K562 (cell line): ENCODE data around the gene STK4. TPM values are rescaled to one million over a fixed set of nuclear protein-coding genes. Genes with fewer than 3 reads are reported as not detected.
A peak's percentile ranks its signal among the peaks of the same experiment; 100 is the strongest.

Source experiments
- ATAC-seq: fragments of 200-7000 bp; cut with Tn5 transposase; 3 replicates; pipeline ENCODE4 v1.9.1; 2020; ENCODE audit warnings: moderate library complexity
- BruUV-seq: library from RNA; stranded (reverse); fragments of 400-500 nt; replicated peaks from 2 replicates; lab custom pipeline; 2021; lab: Mats Ljungman, UMichigan
- CTCF ChIA-PET: fragments of 300-600 bp; formaldehyde crosslinking; extraction: SDS; loops from one replicate; lab custom pipeline; 2021; ENCODE audit warnings: low intra/inter-chr PET ratio; lab: Yijun Ruan, JAX
- POLR2A ChIA-PET: fragments of 300-600, 350-650 bp; sonication (Branson Sonifier 250); formaldehyde crosslinking; extraction: SDS; loops from one replicate; lab custom pipeline; 2021; ENCODE audit warnings: antibody characterized with exemption, inconsistent platforms; lab: Yijun Ruan, JAX
- DNase-seq, 4 experiments: peaks; one replicate each; pipeline versions ENCODE4 v3.0.0 to v3.0.0-alpha.2; 2011 to 2018; ENCODE audit warnings: low spot score in 3 of 4, mixed read lengths in 3 of 4; ENCODE audit errors: extremely low read depth in 1 of 4
- FAIRE-seq: peaks from 2 replicates; lab custom pipeline; 2011; peaks lifted over from hg19 to GRCh38; lab: Jason Lieb, UNC
- H2AFZ ChIP-seq: 2 replicates; pipeline ENCODE4 v1.6.0; 2011; ENCODE audit warnings: low read depth, low read length, control low read depth, inconsistent platforms
- H3K27ac ChIP-seq: fragments of 200-600 bp; 3 replicates; pipeline ENCODE4 v1.8.0; 2011; ENCODE audit warnings: low read depth, mild to moderate bottlenecking, control low read depth, inconsistent platforms, low read length, moderate library complexity, mixed read lengths; ENCODE audit errors: extremely low read depth
- H3K27me3 ChIP-seq, 2 experiments: fragments of 300-600 bp in 1 of 2; 2 replicates in 1 of 2; 3 replicates in 1 of 2; pipeline versions ENCODE4 v1.6.0 to v1.8.0; 2011; ENCODE audit warnings: inconsistent platforms in 2 of 2, low read length in 2 of 2, mild to moderate bottlenecking in 1 of 2, mixed read lengths in 1 of 2, moderate library complexity in 1 of 2; ENCODE audit not compliant: control insufficient read depth in 2 of 2, insufficient read depth in 2 of 2
- H3K36me3 ChIP-seq: fragments of 300-600 bp; 3 replicates; pipeline ENCODE4 v1.8.0; 2011; ENCODE audit warnings: mild to moderate bottlenecking, low read length, inconsistent platforms; ENCODE audit not compliant: control insufficient read depth, insufficient read depth
- H3K4me1 ChIP-seq, 2 experiments: fragments of 200-600 bp in 1 of 2; replicated peaks in 1 of 2; 2 replicates in 1 of 2; 3 replicates in 1 of 2; pipeline versions ENCODE4 v1.5.1 to v1.8.0; 2011; ENCODE audit warnings: inconsistent platforms in 2 of 2, low read length in 2 of 2, mild to moderate bottlenecking in 1 of 2, mixed read lengths in 1 of 2, moderate library complexity in 1 of 2; ENCODE audit not compliant: control insufficient read depth in 2 of 2, insufficient read depth in 2 of 2
- H3K4me2 ChIP-seq: 2 replicates; pipeline ENCODE4 v1.6.1; 2011; ENCODE audit warnings: low read length, control low read depth, inconsistent platforms, mixed read lengths; ENCODE audit not compliant: insufficient read depth
- H3K4me3 ChIP-seq: fragments of 200-600 bp; sonication (generic), shearing (Covaris generic); 2 replicates; pipeline ENCODE4 v1.5.1; 2016; ENCODE audit warnings: control low read depth, inconsistent platforms
- H3K79me2 ChIP-seq: fragments of 200-600 bp; 3 replicates; pipeline ENCODE4 v1.8.0; 2011; ENCODE audit warnings: low read length, inconsistent platforms; ENCODE audit not compliant: control insufficient read depth, insufficient read depth
- H3K9ac ChIP-seq, 2 experiments: 2 replicates each; pipeline versions ENCODE4 v1.6.0 to v1.6.1; 2011; ENCODE audit warnings: low read depth in 2 of 2, low read length in 2 of 2, control low read depth in 1 of 2, inconsistent platforms in 1 of 2, mild to moderate bottlenecking in 1 of 2, mixed read lengths in 1 of 2; ENCODE audit not compliant: insufficient read depth in 1 of 2
- H3K9me1 ChIP-seq: one replicate; pipeline ENCODE4 v1.6.0; 2011; ENCODE audit warnings: inconsistent platforms, mild to moderate bottlenecking, low read length, moderate library complexity; ENCODE audit not compliant: control insufficient read depth, insufficient read depth
- H3K9me3 ChIP-seq: replicated peaks from 2 replicates; pipeline ENCODE4 v1.5.1; 2011; ENCODE audit warnings: low read depth, low read length, inconsistent platforms; ENCODE audit not compliant: control insufficient read depth, insufficient read depth
- H4K20me1 ChIP-seq: replicated peaks from 2 replicates; pipeline ENCODE4 v1.6.1; 2011; ENCODE audit warnings: low read length, inconsistent platforms, mixed read lengths; ENCODE audit not compliant: control insufficient read depth, insufficient read depth
- ATF7 ChIP-seq: fragments of 450-650 bp; IDR thresholded peaks from 2 replicates; pipeline ENCODE4 v1.7.1; 2014; ENCODE audit warnings: mild to moderate bottlenecking, moderate library complexity
- CEBPB ChIP-seq: fragments of 450-650 bp; IDR thresholded peaks from 2 replicates; pipeline ENCODE4 v1.6.1; 2016; ENCODE audit warnings: missing genetic modification characterization, missing compliant biosample characterization
- ETS2 ChIP-seq: IDR thresholded peaks from 2 replicates; pipeline ENCODE4 v1.6.1; 2016; ENCODE audit warnings: borderline replicate concordance, missing genetic modification characterization, mild to moderate bottlenecking, moderate library complexity, missing compliant biosample characterization; ENCODE audit not compliant: poor library complexity, severe bottlenecking
- FOXK2 ChIP-seq, 2 experiments: fragments of 450-650 bp; IDR thresholded peaks in 1 of 2; conservative IDR thresholded peaks in 1 of 2; 2 replicates each; pipeline ENCODE4 v1.6.1; 2016; ENCODE audit warnings: low read depth in 2 of 2, mild to moderate bottlenecking in 1 of 2
- KDM4B ChIP-seq, 2 experiments: fragments of 450-650 bp in 1 of 2; sonication (generic) in 1 of 2; IDR thresholded peaks; 2 replicates each; pipeline ENCODE4 v1.6.1; 2016 to 2017; ENCODE audit warnings: borderline replicate concordance in 2 of 2, antibody characterized with exemption in 1 of 2, low read depth in 1 of 2, mild to moderate bottlenecking in 1 of 2
- NFE2 ChIP-seq: IDR thresholded peaks from 2 replicates; pipeline ENCODE4 v1.6.1; 2014; ENCODE audit warnings: antibody characterized with exemption, low read depth
- PTBP1 ChIP-seq: fragments of 200-400 bp; formaldehyde crosslinking; IDR thresholded peaks from 2 replicates; pipeline ENCODE4 v1.6.1; 2017; ENCODE audit warnings: low read depth, low read length
- RBFOX2 ChIP-seq: fragments of 200-400 bp; formaldehyde crosslinking; IDR thresholded peaks from 2 replicates; pipeline ENCODE4 v1.6.1; 2017; ENCODE audit warnings: low read depth, mild to moderate bottlenecking, low read length, moderate library complexity
- SIN3B ChIP-seq: fragments of 450-650 bp; IDR thresholded peaks from 2 replicates; pipeline ENCODE4 v1.6.1; 2017; ENCODE audit warnings: low read depth, mild to moderate bottlenecking, moderate library complexity
- SRSF7 ChIP-seq: fragments of 200-400 bp; formaldehyde crosslinking; optimal IDR thresholded peaks from 2 replicates; pipeline ENCODE3; 2017; ENCODE audit warnings: mild to moderate bottlenecking, low read depth, low read length
- TEAD4 ChIP-seq, 2 experiments: sonication (generic) in 1 of 2; formaldehyde crosslinking in 1 of 2; IDR thresholded peaks; 2 replicates each; pipeline versions ENCODE4 v1.6.1 to v1.8.0; 2012 to 2022; ENCODE audit warnings: borderline replicate concordance in 1 of 2, inconsistent platforms in 1 of 2, low read length in 1 of 2, mild to moderate bottlenecking in 1 of 2, missing genetic modification reagents in 1 of 2
- TRIM28 ChIP-seq: fragments of 450-650 bp; IDR thresholded peaks from 2 replicates; pipeline ENCODE4 v1.6.1; 2017
- ZNF121 ChIP-seq: sonication (generic); formaldehyde crosslinking; conservative IDR thresholded peaks from 2 replicates; pipeline ENCODE4 v1.8.0; 2022; ENCODE audit warnings: missing genetic modification reagents
- ZNF239 ChIP-seq: fragments of 250-450 bp; sonication (Bioruptor Pico); IDR thresholded peaks from 2 replicates; pipeline ENCODE4 v1.4.0; 2020; ENCODE audit warnings: mild to moderate bottlenecking
- ZNF444 ChIP-seq: fragments of 250-450 bp; sonication (Bioruptor Pico); IDR thresholded peaks from 2 replicates; pipeline ENCODE4 v1.4.0; 2020; ENCODE audit warnings: mild to moderate bottlenecking, moderate library complexity
- ZNF586 ChIP-seq: fragments of 450-650 bp; formaldehyde crosslinking; conservative IDR thresholded peaks from 2 replicates; pipeline ENCODE4 v1.4.0; 2020; ENCODE audit warnings: mild to moderate bottlenecking, moderate library complexity
- WGBS: fragments of 100-300 bp; shearing (Covaris generic); methylation state at CpG from one replicate; pipeline ENCODE4 v1.1.6; 2016; ENCODE audit warnings: low coverage, mixed read lengths; ENCODE audit not compliant: insufficient coverage; ENCODE audit errors: missing lambda C conversion rate; 5-methylcytosine and 5-hydroxymethylcytosine counted together
- in situ Hi-C: fragments of 300-500 bp; cut with MboI; formaldehyde crosslinking; loops from 4 replicates; pipeline ENCODE4 v1.15.0; 2018; ENCODE audit warnings: inconsistent platforms, mixed read lengths
- intact Hi-C: fragments of 100-400 bp; cut with micrococcal nuclease; formaldehyde crosslinking; loops from 2 replicates; pipeline ENCODE4 v1.14.2; 2022
- polyA plus RNA-seq, 8 experiments: library from polyadenylated mRNA; depleted of rRNA in 4 of 8; stranded (reverse) in 5 of 8; unstranded in 3 of 8; fragments of >200 nt; fragmentation: Nextera tagmentation in 2 of 8; fragmentation: Illumina TruSeq in 1 of 8; extraction: Ambion mirVana in 2 of 8; extraction: Trizol in 1 of 8; gene quantifications; 2 replicates each; pipeline versions ENCODE4 v1.2.1 to v1.2.3, GENCODE V29; 2011 to 2014; ENCODE audit warnings: inconsistent platforms in 1 of 8, missing spikeins in 1 of 8
- total RNA-seq, 7 experiments: library from RNA; depleted of rRNA in 6 of 7; stranded (reverse); fragments of >200 nt in 6 of 7; fragmentation: Illumina TruSeq in 2 of 7; extraction: Trizol in 2 of 7; gene quantifications; 2 replicates each; pipeline versions ENCODE4 v1.2.1 to v1.2.3, GENCODE V29; 2011 to 2021; ENCODE audit warnings: low replicate concordance in 1 of 7
- TF ChIP-seq, protein P1 (sequence below): sonication (generic); formaldehyde crosslinking; IDR thresholded peaks from 2 replicates; pipeline ENCODE4 v1.8.0; 2022; ENCODE audit warnings: mild to moderate bottlenecking, missing genetic modification reagents
- TF ChIP-seq, protein P2 (sequence below): fragments of 450-650 bp; IDR thresholded peaks from 2 replicates; pipeline ENCODE4 v1.6.1; 2017; ENCODE audit warnings: antibody characterized with exemption

Gene STK4
- total and polyA plus RNA-seq, 9 of the 15 experiments (the other 6 are each of a cell fraction or from before 2014, with no cell fraction given): 11.9 to 30.6 (median 22.2) TPM

DNA sequence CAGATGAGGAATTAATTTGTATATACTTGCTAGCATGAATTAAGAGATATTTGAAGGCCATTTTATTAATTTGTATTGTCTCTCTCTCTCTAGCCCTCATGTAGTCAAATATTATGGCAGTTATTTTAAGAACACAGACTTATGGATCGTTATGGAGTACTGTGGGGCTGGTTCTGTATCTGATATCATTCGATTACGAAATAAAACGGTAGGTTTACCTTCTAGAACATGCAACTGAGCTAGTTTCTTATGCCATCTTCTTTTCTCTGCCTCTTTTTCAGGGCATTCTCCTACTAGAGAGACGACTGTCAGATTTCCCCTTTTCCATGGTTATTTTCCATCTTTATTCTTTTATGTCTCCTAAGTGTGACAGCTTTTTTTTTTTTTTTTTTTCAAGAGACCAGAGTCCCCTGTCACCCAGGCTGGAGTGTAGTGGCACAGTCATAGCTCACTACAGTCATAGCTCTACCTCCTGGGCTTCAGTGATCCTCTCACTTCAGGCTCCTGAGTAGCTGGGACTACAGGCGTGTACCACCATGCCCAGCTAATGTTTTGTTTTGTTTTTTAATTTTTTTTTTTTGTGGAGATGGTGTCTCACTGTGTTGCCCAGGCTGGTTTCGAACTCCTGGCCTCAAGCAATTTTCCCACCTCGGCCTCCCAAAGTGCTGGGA is 15.6 kb downstream of the STK4 start:
- H3K79me2 ChIP-seq: no peaks in the 10 kb centered on the region
- no peak overlapping the region for H2AFZ ChIP-seq
- FAIRE-seq (no peak), ATAC-seq (no peak), DNase-seq (no peak)
- BruUV-seq: no TSS peak
- peaks cover 73% of the 10 kb centered on the region for H3K36me3 ChIP-seq
- in situ Hi-C loops: no loop called here
- H3K4me3 ChIP-seq: no peak overlapping the region
- TF ChIP-seq RBFOX2 (no peak), ETS2 (tag) (no peak), TRIM28 (no peak), SRSF7 (no peak), ZNF586 (CRISPR knock-in tag) (no peak), ZNF444 (no peak), ZNF239 (no peak), FOXK2 (conservative IDR thresholded peaks at IDR 0.05 in 1 of 2, IDR thresholded peaks at IDR 0.05 in 1 of 2; ENCODE audit: low read depth in 2 of 2) (no peak), PTBP1 (no peak), TEAD4 (IDR thresholded peaks at IDR 0.05; ENCODE audit: low read length) (no peak), TEAD4 (CRISPR knock-in tag; IDR thresholded peaks at IDR 0.05; ENCODE audit: borderline replicate concordance) (no peak), NFE2 (no peak), KDM4B (IDR thresholded peaks at IDR 0.05; ENCODE audit: borderline replicate concordance in 2 of 2, low read depth in 1 of 2) (no peak), CEBPB (tag) (0 out of 2 replicates have a peak, but pooled peaks have one; percentile 32), SIN3B (no peak), ZNF121 (CRISPR knock-in tag) (peak; percentile 60), ATF7 (no peak)
- TF ChIP-seq, protein P1, sequence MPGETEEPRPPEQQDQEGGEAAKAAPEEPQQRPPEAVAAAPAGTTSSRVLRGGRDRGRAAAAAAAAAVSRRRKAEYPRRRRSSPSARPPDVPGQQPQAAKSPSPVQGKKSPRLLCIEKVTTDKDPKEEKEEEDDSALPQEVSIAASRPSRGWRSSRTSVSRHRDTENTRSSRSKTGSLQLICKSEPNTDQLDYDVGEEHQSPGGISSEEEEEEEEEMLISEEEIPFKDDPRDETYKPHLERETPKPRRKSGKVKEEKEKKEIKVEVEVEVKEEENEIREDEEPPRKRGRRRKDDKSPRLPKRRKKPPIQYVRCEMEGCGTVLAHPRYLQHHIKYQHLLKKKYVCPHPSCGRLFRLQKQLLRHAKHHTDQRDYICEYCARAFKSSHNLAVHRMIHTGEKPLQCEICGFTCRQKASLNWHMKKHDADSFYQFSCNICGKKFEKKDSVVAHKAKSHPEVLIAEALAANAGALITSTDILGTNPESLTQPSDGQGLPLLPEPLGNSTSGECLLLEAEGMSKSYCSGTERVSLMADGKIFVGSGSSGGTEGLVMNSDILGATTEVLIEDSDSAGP (CRISPR knock-in tag): no peak
- TF ChIP-seq, protein P2, sequence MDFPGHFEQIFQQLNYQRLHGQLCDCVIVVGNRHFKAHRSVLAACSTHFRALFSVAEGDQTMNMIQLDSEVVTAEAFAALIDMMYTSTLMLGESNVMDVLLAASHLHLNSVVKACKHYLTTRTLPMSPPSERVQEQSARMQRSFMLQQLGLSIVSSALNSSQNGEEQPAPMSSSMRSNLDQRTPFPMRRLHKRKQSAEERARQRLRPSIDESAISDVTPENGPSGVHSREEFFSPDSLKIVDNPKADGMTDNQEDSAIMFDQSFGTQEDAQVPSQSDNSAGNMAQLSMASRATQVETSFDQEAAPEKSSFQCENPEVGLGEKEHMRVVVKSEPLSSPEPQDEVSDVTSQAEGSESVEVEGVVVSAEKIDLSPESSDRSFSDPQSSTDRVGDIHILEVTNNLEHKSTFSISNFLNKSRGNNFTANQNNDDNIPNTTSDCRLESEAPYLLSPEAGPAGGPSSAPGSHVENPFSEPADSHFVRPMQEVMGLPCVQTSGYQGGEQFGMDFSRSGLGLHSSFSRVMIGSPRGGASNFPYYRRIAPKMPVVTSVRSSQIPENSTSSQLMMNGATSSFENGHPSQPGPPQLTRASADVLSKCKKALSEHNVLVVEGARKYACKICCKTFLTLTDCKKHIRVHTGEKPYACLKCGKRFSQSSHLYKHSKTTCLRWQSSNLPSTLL: no peak
- CTCF ChIA-PET: no interaction called here
- H4K20me1 ChIP-seq: no peaks in the 10 kb centered on the region
- 96% methylated on average over 7 of the region's 8 CpGs for WGBS
- POLR2A ChIA-PET: interaction anchor here (1.2 kb wide), 1 partner anchor 10 kb away, joined by 3 read pairs; no protein-coding TSS in a partner anchor
- peaks cover 11 to 15% of the 10 kb centered on the region in 2 experiments; a peak in 4 of 5 replicates for H3K4me1 ChIP-seq
- no peaks in the 10 kb centered on the region for H3K9me3 ChIP-seq
- H3K27me3 ChIP-seq: no peaks in the 10 kb centered on the region
- H3K9ac ChIP-seq: no peak overlapping the region
- H3K9me1 ChIP-seq: no peaks in the 10 kb centered on the region
- no peak overlapping the region for H3K4me2 ChIP-seq
- H3K27ac ChIP-seq: no peak overlapping the region
- intact Hi-C loops: no loop called here
